ENCODE measurements around the gene EXOC2.

GRCh38 chr6:449486-450419 is 243.2 kb downstream of the EXOC2 start:
- no peak for TF ChIP-seq CSRNP3 (CRISPR knock-in tag; IDR thresholded peaks at IDR 0.05)
- no peak for TF ChIP-seq CREB5 (CRISPR knock-in tag; IDR thresholded peaks at IDR 0.05; ENCODE audit: low read depth)
- no peak for TF ChIP-seq ZFP3 (CRISPR knock-in tag; IDR thresholded peaks at IDR 0.05)

Data from SK-N-SH treated with all-trans-retinoic acid at 6 μM for 48 hours (cell line).